ENCODE data around the gene ACADSB.

Gene ACADSB

DNA sequence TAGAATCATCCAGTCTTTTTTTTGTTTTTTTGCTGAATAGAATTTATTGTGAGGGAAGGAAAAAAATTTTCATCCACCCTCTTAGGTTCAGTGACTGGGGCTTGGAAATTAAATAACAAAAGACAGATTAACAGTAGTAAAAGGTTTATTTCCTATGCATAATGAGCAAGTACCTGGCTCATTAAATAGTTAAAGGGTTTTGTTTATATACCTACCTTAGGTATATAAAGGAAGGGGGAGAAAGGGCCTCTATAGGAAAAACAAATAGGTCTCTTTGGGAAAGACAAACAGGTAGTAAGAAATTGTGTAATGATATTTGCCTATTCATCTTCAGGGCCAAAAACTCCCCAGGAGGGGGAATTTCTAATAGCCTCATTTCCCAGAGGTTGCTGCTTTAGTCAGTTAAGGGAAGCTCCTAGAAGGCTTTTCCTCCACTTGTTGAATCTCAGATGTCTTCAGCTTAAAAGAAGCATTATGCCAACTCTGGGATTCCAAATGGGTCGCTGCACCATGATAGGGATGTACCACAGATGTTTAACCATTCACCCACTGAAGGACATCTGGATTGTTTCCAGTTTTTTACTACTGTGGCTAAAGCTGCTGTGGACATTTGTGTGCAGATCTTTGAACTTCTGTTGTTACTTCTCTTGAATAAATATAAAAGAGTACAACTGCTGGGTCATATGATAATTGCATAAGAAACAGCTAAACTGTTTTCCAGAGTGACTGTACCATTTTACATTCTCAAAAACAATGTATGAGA, 11.3 kb downstream of the ACADSB start:
- no peaks in the 10 kb centered on the region for H3K79me1 ChIP-seq (ENCODE audit: low read depth, low read length)
- H3K4me1 ChIP-seq (ENCODE audit: control insufficient read depth in 2 of 2, insufficient read depth in 1 of 2, low read depth in 1 of 2, low read length in 2 of 2) = peaks cover 0 to 5% of the 10 kb centered on the region in 2 donors
- H3K4me3 ChIP-seq (ENCODE audit: low read length in 2 of 2) = no peak overlapping the region
- H3K4ac ChIP-seq (ENCODE audit: low read length) = no peak overlapping the region
- no peak overlapping the region for H3K4me2 ChIP-seq (ENCODE audit: insufficient read depth, low read length, poor library complexity, severe bottlenecking)
- H3K23ac ChIP-seq (ENCODE audit: low read depth, low read length, poor library complexity) = no peak overlapping the region
- no peak overlapping the region for H2AFZ ChIP-seq (ENCODE audit: low read length)
- H2BK12ac ChIP-seq (ENCODE audit: low read length) = no peak overlapping the region
- H3K27me3 ChIP-seq (ENCODE audit: control insufficient read depth in 3 of 3, insufficient read depth in 3 of 3, low read depth in 1 of 3, low read length in 3 of 3) = no peaks in the 10 kb centered on the region
- no peak overlapping the region for H3K27ac ChIP-seq (replicated peaks; ENCODE audit: low read length)
- H2BK120ac ChIP-seq (ENCODE audit: low read depth, low read length) = no peak overlapping the region
- H3K36me3 ChIP-seq (replicated peaks in 1 of 2; ENCODE audit: control insufficient read depth in 2 of 2, insufficient read depth in 2 of 2, low read length in 2 of 2) = no peaks in the 10 kb centered on the region
- no peak overlapping the region for H4K8ac ChIP-seq (ENCODE audit: low read depth, low read length)
- H2AK5ac ChIP-seq (ENCODE audit: low read depth, low read length) = no peak overlapping the region
- H3K9ac ChIP-seq (ENCODE audit: low read depth, low read length, poor library complexity) = no peak overlapping the region
- H3K9me3 ChIP-seq (replicated peaks in 1 of 2; ENCODE audit: control insufficient read depth in 2 of 2, insufficient read depth in 1 of 2, low read depth in 1 of 2, low read length in 2 of 2) = no peaks in the 10 kb centered on the region
- H2BK5ac ChIP-seq (ENCODE audit: low read length) = no peak overlapping the region
- no peak overlapping the region for H3K14ac ChIP-seq (ENCODE audit: low read length)
- no peak for DNase-seq (ENCODE audit: low spot score)
- H2BK15ac ChIP-seq (ENCODE audit: low read length) = no peak overlapping the region
- H3K18ac ChIP-seq (ENCODE audit: low read length) = no peak overlapping the region
- H4K91ac ChIP-seq (ENCODE audit: low read depth, low read length, poor library complexity) = no peak overlapping the region
- WGBS, 2 donors (ENCODE audit: extremely low coverage in 2 of 2, insufficient read length in 2 of 2, insufficient replicate concordance in 1 of 2) = no CpG with 5 or more reads among the region's 1 CpG

DNA sequence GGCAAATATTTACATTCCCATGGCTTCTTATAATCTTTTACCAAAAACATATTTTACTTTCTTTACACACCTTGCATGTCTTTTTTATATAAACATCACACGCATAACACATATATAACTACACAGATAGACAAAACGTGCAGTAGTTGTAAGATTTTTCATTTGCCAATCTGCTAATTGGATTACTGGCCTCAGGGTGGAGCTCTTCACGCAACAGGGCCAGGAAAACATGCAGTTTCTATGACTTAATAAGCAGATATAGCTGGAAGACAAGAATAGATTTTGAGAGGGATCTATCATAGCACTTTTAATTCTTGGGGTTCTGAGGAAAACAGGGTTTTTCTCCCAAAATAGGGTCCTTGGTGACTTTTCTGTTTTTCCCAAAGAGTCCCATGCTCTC, 12.7 kb downstream of the ACADSB start:
- Histone ChIP-seq H3K4ac (ENCODE audit: low read length) (no peak overlapping the region), H3K23ac (ENCODE audit: low read depth, low read length, poor library complexity) (no peak overlapping the region), H3K18ac (ENCODE audit: low read length) (no peak overlapping the region), H3K9me3 (replicated peaks in 1 of 2; ENCODE audit: control insufficient read depth in 2 of 2, insufficient read depth in 1 of 2, low read depth in 1 of 2, low read length in 2 of 2) (no peaks in the 10 kb centered on the region), H3K4me1 (ENCODE audit: control insufficient read depth in 2 of 2, insufficient read depth in 1 of 2, low read depth in 1 of 2, low read length in 2 of 2) (peaks cover 0 to 5% of the 10 kb centered on the region in 2 donors), H3K4me3 (ENCODE audit: low read length in 2 of 2) (no peak overlapping the region), H2AFZ (ENCODE audit: low read length) (no peak overlapping the region), H3K27ac (replicated peaks; ENCODE audit: low read length) (no peak overlapping the region), H3K36me3 (replicated peaks in 1 of 2; ENCODE audit: control insufficient read depth in 2 of 2, insufficient read depth in 2 of 2, low read length in 2 of 2) (no peaks in the 10 kb centered on the region), H2BK120ac (ENCODE audit: low read depth, low read length) (no peak overlapping the region), H2BK5ac (ENCODE audit: low read length) (no peak overlapping the region), H2BK15ac (ENCODE audit: low read length) (no peak overlapping the region), H3K79me1 (ENCODE audit: low read depth, low read length) (no peaks in the 10 kb centered on the region), H4K91ac (ENCODE audit: low read depth, low read length, poor library complexity) (no peak overlapping the region), H3K14ac (ENCODE audit: low read length) (no peak overlapping the region), H3K27me3 (ENCODE audit: control insufficient read depth in 3 of 3, insufficient read depth in 3 of 3, low read depth in 1 of 3, low read length in 3 of 3) (no peaks in the 10 kb centered on the region), H2BK12ac (ENCODE audit: low read length) (no peak overlapping the region), H2AK5ac (ENCODE audit: low read depth, low read length) (no peak overlapping the region), H4K8ac (ENCODE audit: low read depth, low read length) (no peak overlapping the region), H3K9ac (ENCODE audit: low read depth, low read length, poor library complexity) (no peak overlapping the region), H3K4me2 (ENCODE audit: insufficient read depth, low read length, poor library complexity, severe bottlenecking) (no peak overlapping the region)
- WGBS, 2 donors (ENCODE audit: extremely low coverage in 2 of 2, insufficient read length in 2 of 2, insufficient replicate concordance in 1 of 2) = 100% methylated on average over 1 of the region's 3 CpGs; no CpG with 5 or more reads in 1 of the 2 donors
- no peak for DNase-seq (ENCODE audit: low spot score)

DNA sequence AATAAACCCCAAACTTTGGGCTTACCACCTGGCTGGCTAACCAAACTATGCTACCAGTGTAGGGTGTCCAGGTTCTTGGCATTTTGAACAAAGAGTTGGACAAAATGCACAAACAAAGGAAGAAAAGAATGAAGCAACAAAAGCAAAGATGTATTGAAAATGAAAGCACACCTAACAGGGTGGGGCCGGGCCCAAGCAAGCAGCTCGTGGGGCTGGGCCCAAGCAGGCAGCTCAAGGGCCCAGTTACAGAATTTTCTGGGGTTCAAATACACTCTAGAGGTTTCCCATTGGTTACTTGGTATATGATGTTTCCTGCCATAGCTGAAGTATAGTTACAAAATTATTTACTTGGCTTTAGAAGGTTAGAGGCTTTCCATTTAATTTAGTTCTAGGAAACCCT, 15.7 kb downstream of the ACADSB start:
- H2BK120ac ChIP-seq (ENCODE audit: low read depth, low read length) = no peak overlapping the region
- H4K91ac ChIP-seq (ENCODE audit: low read depth, low read length, poor library complexity) = no peak overlapping the region
- no peaks in the 10 kb centered on the region for H3K9me3 ChIP-seq (replicated peaks in 1 of 2; ENCODE audit: control insufficient read depth in 2 of 2, insufficient read depth in 1 of 2, low read depth in 1 of 2, low read length in 2 of 2)
- no peak overlapping the region for H3K18ac ChIP-seq (ENCODE audit: low read length)
- H3K4me3 ChIP-seq (ENCODE audit: low read length in 2 of 2) = no peak overlapping the region
- H3K27ac ChIP-seq (replicated peaks; ENCODE audit: low read length) = no peak overlapping the region
- H3K79me1 ChIP-seq (ENCODE audit: low read depth, low read length) = no peaks in the 10 kb centered on the region
- peaks cover 0 to 5% of the 10 kb centered on the region in 2 donors for H3K4me1 ChIP-seq (ENCODE audit: control insufficient read depth in 2 of 2, insufficient read depth in 1 of 2, low read depth in 1 of 2, low read length in 2 of 2)
- no peaks in the 10 kb centered on the region for H3K27me3 ChIP-seq (ENCODE audit: control insufficient read depth in 3 of 3, insufficient read depth in 3 of 3, low read depth in 1 of 3, low read length in 3 of 3)
- H2AFZ ChIP-seq (ENCODE audit: low read length) = no peak overlapping the region
- no peak for DNase-seq (ENCODE audit: low spot score)
- H3K14ac ChIP-seq (ENCODE audit: low read length) = no peak overlapping the region
- no peak overlapping the region for H2BK15ac ChIP-seq (ENCODE audit: low read length)
- WGBS, 2 donors (ENCODE audit: extremely low coverage in 2 of 2, insufficient read length in 2 of 2, insufficient replicate concordance in 1 of 2) = no CpG with 5 or more reads among the region's 2 CpGs
- H3K9ac ChIP-seq (ENCODE audit: low read depth, low read length, poor library complexity) = no peak overlapping the region
- H3K23ac ChIP-seq (ENCODE audit: low read depth, low read length, poor library complexity) = no peak overlapping the region
- H2BK5ac ChIP-seq (ENCODE audit: low read length) = no peak overlapping the region
- H3K4ac ChIP-seq (ENCODE audit: low read length) = no peak overlapping the region
- no peak overlapping the region for H4K8ac ChIP-seq (ENCODE audit: low read depth, low read length)
- no peaks in the 10 kb centered on the region for H3K36me3 ChIP-seq (replicated peaks in 1 of 2; ENCODE audit: control insufficient read depth in 2 of 2, insufficient read depth in 2 of 2, low read length in 2 of 2)
- H2AK5ac ChIP-seq (ENCODE audit: low read depth, low read length) = no peak overlapping the region
- H2BK12ac ChIP-seq (ENCODE audit: low read length) = no peak overlapping the region
- H3K4me2 ChIP-seq (ENCODE audit: insufficient read depth, low read length, poor library complexity, severe bottlenecking) = no peak overlapping the region

DNA sequence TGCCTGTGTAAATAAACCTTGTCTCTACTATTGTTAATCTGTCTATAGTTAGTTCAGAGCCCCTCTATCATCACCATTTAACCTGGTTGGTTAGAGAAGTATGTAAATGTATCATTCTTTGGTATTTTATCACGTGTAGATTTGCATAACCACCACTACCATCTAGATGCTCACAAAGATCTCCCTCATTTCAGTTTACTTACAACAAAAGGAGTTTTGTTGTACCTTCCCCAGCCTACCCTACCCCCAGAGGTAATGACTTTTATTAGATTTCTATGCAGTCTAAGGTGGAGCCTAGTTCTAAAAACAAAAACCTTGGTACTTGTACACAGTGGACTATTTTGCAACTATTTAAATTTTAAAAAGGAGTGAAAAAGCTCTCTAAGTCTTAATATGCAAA, 17.5 kb downstream of the ACADSB start:
- Histone ChIP-seq H2BK15ac (ENCODE audit: low read length) (no peak overlapping the region), H3K4me2 (ENCODE audit: insufficient read depth, low read length, poor library complexity, severe bottlenecking) (no peak overlapping the region), H4K8ac (ENCODE audit: low read depth, low read length) (no peak overlapping the region), H3K27me3 (ENCODE audit: control insufficient read depth in 3 of 3, insufficient read depth in 3 of 3, low read depth in 1 of 3, low read length in 3 of 3) (no peaks in the 10 kb centered on the region), H2BK12ac (ENCODE audit: low read length) (no peak overlapping the region), H3K4me3 (ENCODE audit: low read length in 2 of 2) (no peak overlapping the region), H3K18ac (ENCODE audit: low read length) (no peak overlapping the region), H2BK5ac (ENCODE audit: low read length) (no peak overlapping the region), H2AK5ac (ENCODE audit: low read depth, low read length) (no peak overlapping the region), H3K9ac (ENCODE audit: low read depth, low read length, poor library complexity) (no peak overlapping the region), H3K79me1 (ENCODE audit: low read depth, low read length) (no peaks in the 10 kb centered on the region), H2BK120ac (ENCODE audit: low read depth, low read length) (no peak overlapping the region), H3K9me3 (replicated peaks in 1 of 2; ENCODE audit: control insufficient read depth in 2 of 2, insufficient read depth in 1 of 2, low read depth in 1 of 2, low read length in 2 of 2) (no peaks in the 10 kb centered on the region), H2AFZ (ENCODE audit: low read length) (no peak overlapping the region), H3K36me3 (replicated peaks in 1 of 2; ENCODE audit: control insufficient read depth in 2 of 2, insufficient read depth in 2 of 2, low read length in 2 of 2) (no peaks in the 10 kb centered on the region), H4K91ac (ENCODE audit: low read depth, low read length, poor library complexity) (no peak overlapping the region), H3K4ac (ENCODE audit: low read length) (no peak overlapping the region), H3K14ac (ENCODE audit: low read length) (no peak overlapping the region), H3K27ac (replicated peaks; ENCODE audit: low read length) (no peak overlapping the region), H3K23ac (ENCODE audit: low read depth, low read length, poor library complexity) (no peak overlapping the region), H3K4me1 (ENCODE audit: control insufficient read depth in 2 of 2, insufficient read depth in 1 of 2, low read depth in 1 of 2, low read length in 2 of 2) (peaks cover 0 to 5% of the 10 kb centered on the region in 2 donors)
- WGBS, 2 donors (ENCODE audit: extremely low coverage in 2 of 2, insufficient read length in 2 of 2, insufficient replicate concordance in 1 of 2) = no CpG with 5 or more reads among the region's 1 CpG
- no peak for DNase-seq (ENCODE audit: low spot score)

Measured in neuronal stem cell (in vitro differentiated cells).